ENCODE measurements around the gene DBH.

GRCh38 chr9:133681658-133682306, 45.6 kb downstream of the DBH start:
- TF ChIP-seq POLR2AphosphoS5 (IDR thresholded peaks at IDR 0.05; ENCODE audit: borderline replicate concordance, low read depth, low read length): no peak
- no peak for TF ChIP-seq EZH2 (IDR thresholded peaks at IDR 0.05)

Measured in SK-N-MC (cell line).